PC-3 (cell line): ENCODE data around the gene TMPRSS13. TPM values are rescaled to one million over a fixed set of nuclear protein-coding genes. Genes with fewer than 3 reads are reported as not detected.

Experiments used
- ATAC-seq: fragments of 200-7000 bp; cut with Tn5 transposase; 2 replicates; pipeline ENCODE4 v1.9.1; 2020; ENCODE audit warnings: mild to moderate bottlenecking, moderate library complexity
- BruUV-seq: library from RNA; stranded (reverse); fragments of 400-500 nt; replicated peaks from 2 replicates; lab custom pipeline; 2021; lab: Mats Ljungman, UMichigan
- CTCF ChIA-PET: fragments of 300-600 bp; sonication (Branson Sonifier 250); formaldehyde crosslinking; loops from one replicate; lab custom pipeline; 2022; ENCODE audit warnings: antibody characterized with exemption; lab: Charles Lee
- POLR2A ChIA-PET: fragments of 300-600 bp; sonication (Branson Sonifier 250); formaldehyde crosslinking; loops from one replicate; lab custom pipeline; 2022; ENCODE audit warnings: antibody characterized with exemption; ENCODE audit not compliant: unreplicated experiment; lab: Charles Lee
- DNase-seq: peaks from one replicate; pipeline ENCODE4 v3.0.0-alpha.2; 2015
- H2AFZ ChIP-seq: fragments of 300-600 bp; sonication (generic); 2 replicates; pipeline ENCODE4 v1.6.0; 2016; ENCODE audit warnings: antibody characterized with exemption, low read length
- H3F3A ChIP-seq: fragments of 300-600 bp; sonication (generic); one replicate; pipeline ENCODE4 v1.6.0; 2017; ENCODE audit warnings: antibody characterized with exemption, low read length, control low read depth, mild to moderate bottlenecking; ENCODE audit not compliant: unreplicated experiment
- H3K27ac ChIP-seq: fragments of 300-600 bp; sonication (generic); 2 replicates; pipeline ENCODE4 v1.5.1; 2016; ENCODE audit warnings: mild to moderate bottlenecking, low read length
- H3K27me3 ChIP-seq: fragments of 300-600 bp; sonication (generic); 2 replicates; pipeline ENCODE4 v1.6.1; 2016; ENCODE audit warnings: low read length, mixed read lengths
- H3K36me3 ChIP-seq: fragments of 300-600 bp; sonication (generic); 2 replicates; pipeline ENCODE4 v1.6.1; 2016; ENCODE audit warnings: low read depth, mixed run types, low read length, mixed read lengths
- H3K4me1 ChIP-seq: fragments of 300-600 bp; sonication (generic); 2 replicates; pipeline ENCODE4 v1.5.1; 2016; ENCODE audit warnings: low read length; ENCODE audit not compliant: insufficient read depth
- H3K4me2 ChIP-seq: fragments of 300-600 bp; sonication (generic); 2 replicates; pipeline ENCODE4 v1.6.0; 2016; ENCODE audit warnings: low read length
- H3K4me3 ChIP-seq: fragments of 300-600 bp; sonication (generic); 2 replicates; pipeline ENCODE4 v1.5.1; 2016; ENCODE audit warnings: mild to moderate bottlenecking, low read length, mixed read lengths
- H3K79me2 ChIP-seq: fragments of 300-600 bp; sonication (generic); 2 replicates; pipeline ENCODE4 v1.6.1; 2017; ENCODE audit warnings: low read length, mixed read lengths
- H3K9ac ChIP-seq: fragments of 300-600 bp; sonication (generic); 2 replicates; pipeline ENCODE4 v1.6.0; 2016; ENCODE audit warnings: mild to moderate bottlenecking, low read length
- H3K9me2 ChIP-seq: fragments of 300-600 bp; sonication (generic); replicated peaks from 2 replicates; pipeline ENCODE4 v1.6.1; 2016; ENCODE audit warnings: mixed run types, low read length, mixed read lengths
- H3K9me3 ChIP-seq: fragments of 300-600 bp; sonication (generic); 2 replicates; pipeline ENCODE4 v1.6.1; 2016; ENCODE audit warnings: low read length, mixed read lengths
- H4K20me1 ChIP-seq: fragments of 300-600 bp; sonication (generic); 2 replicates; pipeline ENCODE4 v1.6.1; 2016; ENCODE audit warnings: low read length, mixed read lengths
- CTCF ChIP-seq: fragments of 300-600 bp; sonication (generic); conservative IDR thresholded peaks from 2 replicates; pipeline ENCODE4 v1.5.1; 2017; ENCODE audit warnings: antibody characterized with exemption, low read depth, mild to moderate bottlenecking, low read length
- EZH2 ChIP-seq: fragments of 300-600 bp; sonication (generic); IDR thresholded peaks from one replicate; pipeline ENCODE4 v1.6.1; 2017; ENCODE audit warnings: antibody characterized with exemption, mild to moderate bottlenecking, low read length; ENCODE audit not compliant: unreplicated experiment
- EZH2phosphoT487 ChIP-seq: fragments of 300-600 bp; sonication (generic); IDR thresholded peaks from 2 replicates; pipeline ENCODE4 v1.6.1; 2018; ENCODE audit warnings: mild to moderate bottlenecking, antibody characterized with exemption, low read length, borderline replicate concordance
- intact Hi-C: fragments of 100-400 bp; cut with micrococcal nuclease; formaldehyde crosslinking; loops from 2 replicates; pipeline ENCODE4 v1.9.0; 2023
- total RNA-seq: library from RNA; depleted of rRNA; stranded (reverse); fragments of >200 nt; gene quantifications from 2 replicates; pipeline ENCODE4 v1.2.3, GENCODE V29; 2014

TMPRSS13 gene
- total RNA-seq, 1 experiment from 2014 or later = 2.9 TPM

- DNase-seq (peak; percentile 30), ATAC-seq (peak; percentile 33; the same call in 1 of the 2 replicates)
- H3K9me2 ChIP-seq = no peaks in the 10 kb centered on the region
- H3F3A ChIP-seq = no peaks in the 10 kb centered on the region
- ChIA-PET POLR2A (interaction anchor here (0.6 kb wide), 1 partner anchor 1166 kb away, joined by 3 read pairs; no protein-coding TSS in a partner anchor), CTCF (no interaction called here)
- no peaks in the 10 kb centered on the region for H3K79me2 ChIP-seq
- TF ChIP-seq EZH2 (no peak), EZH2phosphoT487 (no peak), CTCF (no peak)
- no peak overlapping the region for H3K9ac ChIP-seq
- intact Hi-C loops = no loop called here
- H4K20me1 ChIP-seq = no peaks in the 10 kb centered on the region
- H3K27ac ChIP-seq = no peak overlapping the region
- H3K4me3 ChIP-seq = no peak overlapping the region
- no TSS peak for BruUV-seq
- H2AFZ ChIP-seq = no peak overlapping the region
- H3K27me3 ChIP-seq = peaks cover 91% of the 10 kb centered on the region
- H3K9me3 ChIP-seq = no peaks in the 10 kb centered on the region
- no peak overlapping the region for H3K4me2 ChIP-seq
- H3K36me3 ChIP-seq = no peaks in the 10 kb centered on the region
- H3K4me1 ChIP-seq = no peaks in the 10 kb centered on the region
Measured at GRCh38 chr11:117861151-117862018, 67.8 kb downstream of the TMPRSS13 start.

- Histone ChIP-seq H3F3A (no peaks in the 10 kb centered on the region), H4K20me1 (no peaks in the 10 kb centered on the region), H3K4me2 (no peak overlapping the region), H3K36me3 (no peaks in the 10 kb centered on the region), H3K27me3 (peaks cover 91% of the 10 kb centered on the region), H3K9me2 (no peaks in the 10 kb centered on the region), H3K9me3 (no peaks in the 10 kb centered on the region), H3K27ac (no peak overlapping the region), H3K4me1 (no peaks in the 10 kb centered on the region), H3K9ac (no peak overlapping the region), H2AFZ (no peak overlapping the region), H3K79me2 (no peaks in the 10 kb centered on the region), H3K4me3 (no peak overlapping the region)
- CTCF ChIA-PET = no interaction called here
- no TSS peak for BruUV-seq
- intact Hi-C loops = no loop called here
- TF ChIP-seq CTCF = no peak
- no peak for TF ChIP-seq EZH2phosphoT487
- TF ChIP-seq EZH2 = no peak
- no peak for DNase-seq
- POLR2A ChIA-PET = no interaction called here
- ATAC-seq = no peak
Measured at GRCh38 chr11:117860139-117860538, 69.1 kb downstream of the TMPRSS13 start.

GRCh38 chr11:117859488-117860112 is 69.6 kb downstream of the TMPRSS13 start:
- Histone ChIP-seq H3K27ac (no peak overlapping the region), H3K4me2 (no peak overlapping the region), H3K36me3 (no peaks in the 10 kb centered on the region), H3K4me3 (no peak overlapping the region), H3K4me1 (no peaks in the 10 kb centered on the region), H3K27me3 (peaks cover 91% of the 10 kb centered on the region), H4K20me1 (no peaks in the 10 kb centered on the region), H3K9ac (no peak overlapping the region), H3K79me2 (no peaks in the 10 kb centered on the region), H3F3A (no peaks in the 10 kb centered on the region), H3K9me3 (no peaks in the 10 kb centered on the region), H2AFZ (no peak overlapping the region), H3K9me2 (no peaks in the 10 kb centered on the region)
- BruUV-seq = no TSS peak
- intact Hi-C loops = no loop called here
- ATAC-seq = no peak
- TF ChIP-seq CTCF (no peak), EZH2phosphoT487 (no peak), EZH2 (no peak)
- ChIA-PET CTCF (no interaction called here), POLR2A (no interaction called here)
- no peak for DNase-seq
